ENCODE results near the gene LPP. TPM values are rescaled to one million over a fixed set of nuclear protein-coding genes. Genes with fewer than 3 reads are reported as not detected.

The LPP gene
- total and polyA plus RNA-seq, 2 of the 4 experiments (the other 2 are of a cell fraction) = 16.0 to 130 TPM

DNA sequence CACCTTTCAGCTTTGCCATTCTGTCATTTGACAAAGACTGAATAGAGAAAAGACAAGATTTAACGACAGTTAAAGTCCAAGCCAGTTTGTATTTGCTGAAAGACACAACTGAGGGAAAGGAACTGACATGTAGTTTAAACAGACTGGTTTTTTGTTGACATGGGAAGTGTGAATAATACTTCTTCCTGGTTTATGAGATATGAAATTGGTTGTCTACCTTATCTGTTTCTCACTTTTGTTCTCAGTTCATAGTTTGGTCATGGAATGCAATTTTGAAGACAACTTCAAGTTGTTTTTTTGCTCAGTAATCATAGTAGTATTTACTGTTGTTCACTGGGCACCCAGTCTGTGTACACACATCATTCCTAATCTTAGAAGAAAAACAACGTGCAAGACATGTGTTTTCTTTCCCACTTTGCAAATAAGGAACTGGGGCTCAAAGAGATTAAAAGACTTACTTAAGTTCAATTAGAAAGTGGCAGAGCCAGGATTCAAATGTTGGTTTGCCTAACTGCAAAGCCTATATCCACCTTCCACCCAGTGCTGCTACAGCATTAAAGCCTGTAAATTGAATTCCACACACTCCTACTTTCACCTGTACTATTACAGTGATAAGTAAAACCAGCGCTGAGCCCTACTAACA is 103.5 kb downstream of the LPP start (continued):
- no peak for TF ChIP-seq MXI1 (IDR thresholded peaks at IDR 0.05; ENCODE audit: borderline replicate concordance, low read depth, low read length)

- H3K9me3 ChIP-seq (ENCODE audit: control insufficient read depth, insufficient read depth, low read length) = no peaks in the 10 kb centered on the region
- no TSS peak for BruUV-seq (replicated peaks)
- H4K8ac ChIP-seq (ENCODE audit: low read depth in 2 of 2, low read length in 2 of 2) = 0 out of 4 replicates have a peak overlapping the region, but pooled peaks of 1 of the 2 experiments have one; percentile 4
- intact Hi-C loops (cut with micrococcal nuclease) = no loop called here
- no peaks in the 10 kb centered on the region for H3K27me3 ChIP-seq (ENCODE audit: control insufficient read depth, insufficient read depth, low read length)
- no peak overlapping the region for H3K56ac ChIP-seq (ENCODE audit: extremely low read depth, insufficient read depth, low read length)
- no peak overlapping the region for H2AK9ac ChIP-seq (replicated peaks; ENCODE audit: low read depth, low read length, poor library complexity)
- no peak overlapping the region for H3K9ac ChIP-seq (ENCODE audit: low read depth, low read length)
- peaks cover 11% of the 10 kb centered on the region for H3K36me3 ChIP-seq (ENCODE audit: control insufficient read depth, insufficient read depth, low read length)
- H3K27ac ChIP-seq (ENCODE audit: insufficient read depth, low read length) = no peak overlapping the region
- no peak for ATAC-seq (ENCODE audit: low read depth)
- no peak overlapping the region for H3K4me3 ChIP-seq (ENCODE audit: insufficient read depth, low read depth, low read length)
- peaks cover 49 to 86% of the 10 kb centered on the region in 2 experiments for H3K79me1 ChIP-seq (ENCODE audit: low read depth in 1 of 2, low read length in 2 of 2)
- H3K18ac ChIP-seq (ENCODE audit: low read depth, low read length) = no peak overlapping the region
- H3K4me1 ChIP-seq (ENCODE audit: control insufficient read depth, insufficient read depth, low read length) = peaks cover 32% of the 10 kb centered on the region
- DNase-seq = no peak
- no peak overlapping the region for H2BK15ac ChIP-seq (ENCODE audit: low read depth, low read length)
- peak overlapping the region; percentile 34; the same call in 1 of the 2 replicates for H3K14ac ChIP-seq (replicated peaks; ENCODE audit: low read depth, low read length)
- WGBS, 2 experiments (ENCODE audit: extremely low coverage in 2 of 2, insufficient read length in 1 of 2) = no CpG with 5 or more reads among the region's 2 CpGs
- in situ Hi-C loops (cut with MboI; ENCODE audit: low sequenced_read_pairs) = no loop called here
- H4K20me1 ChIP-seq (ENCODE audit: insufficient read depth, low read length) = peaks cover 33% of the 10 kb centered on the region
- CTCF ChIA-PET = interaction anchor here (0.5 kb wide), 1 partner anchor 513 kb away, joined by 3 read pairs; no protein-coding TSS in a partner anchor
- TF ChIP-seq, protein P1, sequence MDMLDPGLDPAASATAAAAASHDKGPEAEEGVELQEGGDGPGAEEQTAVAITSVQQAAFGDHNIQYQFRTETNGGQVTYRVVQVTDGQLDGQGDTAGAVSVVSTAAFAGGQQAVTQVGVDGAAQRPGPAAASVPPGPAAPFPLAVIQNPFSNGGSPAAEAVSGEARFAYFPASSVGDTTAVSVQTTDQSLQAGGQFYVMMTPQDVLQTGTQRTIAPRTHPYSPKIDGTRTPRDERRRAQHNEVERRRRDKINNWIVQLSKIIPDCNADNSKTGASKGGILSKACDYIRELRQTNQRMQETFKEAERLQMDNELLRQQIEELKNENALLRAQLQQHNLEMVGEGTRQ (IDR thresholded peaks at IDR 0.05; ENCODE audit: low read depth, low read length) = no peak
- TF ChIP-seq FOS (IDR thresholded peaks at IDR 0.05; ENCODE audit: low read depth, low read length) (no peak), POLR2A (IDR thresholded peaks at IDR 0.05; ENCODE audit: low read depth, low read length) (no peak), MAFK (IDR thresholded peaks at IDR 0.05; ENCODE audit: low read depth, low read length) (no peak), MAZ (IDR thresholded peaks at IDR 0.05; ENCODE audit: borderline replicate concordance, low read depth, low read length) (no peak)
- H2BK120ac ChIP-seq (ENCODE audit: low read depth, low read length) = no peak overlapping the region
- H2AK5ac ChIP-seq (ENCODE audit: low read depth, low read length) = no peak overlapping the region
- H4K5ac ChIP-seq (ENCODE audit: low read depth, low read length) = no peak overlapping the region
- H2BK5ac ChIP-seq (ENCODE audit: low read depth, low read length, poor library complexity, severe bottlenecking) = no peak overlapping the region
- dilution Hi-C loops (cut with HindIII; ENCODE audit: low sequenced_read_pairs, unreplicated experiment) = no loop called here
- no peak overlapping the region for H3K4me2 ChIP-seq (ENCODE audit: low read depth, low read length)
- H3K23ac ChIP-seq (ENCODE audit: low read depth, low read length) = 0 out of 2 replicates have a peak overlapping the region, but pooled peaks have one; percentile 16
- POLR2A ChIA-PET (ENCODE audit: unreplicated experiment) = no interaction called here
- peaks cover 42% of the 10 kb centered on the region for H3K9me1 ChIP-seq (ENCODE audit: insufficient read depth, low read length)
- H2BK20ac ChIP-seq (ENCODE audit: low read depth, low read length) = no peak overlapping the region
- H3K4ac ChIP-seq (ENCODE audit: low read depth, low read length) = no peak overlapping the region
- no peak overlapping the region for H2AFZ ChIP-seq (replicated peaks; ENCODE audit: low read length, poor library complexity)
- H4K91ac ChIP-seq (ENCODE audit: insufficient read depth, low read depth, low read length) = no peak overlapping the region
Observed at GRCh38 chr3:188259191-188259590, 105.2 kb downstream of the LPP start.
